Gastrocnemius medialis (tissue), 4 donors: ENCODE results near the gene NLRP7.
"Not testable (repeated sequence)": the region's sequence is repeated elsewhere in the genome, so short reads cannot be mapped to it uniquely, and the experiment has no call there.

ENCODE experiments used
- CTCF ChIP-seq, 5 experiments: fragments of 450-650 bp in 3 of 5; fragments of 200-600 bp in 2 of 5; sonication (generic) in 2 of 5; IDR thresholded peaks in 4 of 5; conservative IDR thresholded peaks in 1 of 5; 1 replicate in 4 of 5; 2 replicates in 1 of 5; pipeline ENCODE4 v1.5.1; 2016 to 2019; ENCODE audit warnings: antibody characterized with exemption in 5 of 5, mild to moderate bottlenecking in 3 of 5, moderate library complexity in 3 of 5
- POLR2A ChIP-seq, 2 donors: fragments of 450-650 bp; IDR thresholded peaks; one replicate each; pipeline ENCODE4 v1.6.1; 2017; ENCODE audit warnings: antibody characterized with exemption in 2 of 2, mild to moderate bottlenecking in 2 of 2, moderate library complexity in 2 of 2

DNA sequence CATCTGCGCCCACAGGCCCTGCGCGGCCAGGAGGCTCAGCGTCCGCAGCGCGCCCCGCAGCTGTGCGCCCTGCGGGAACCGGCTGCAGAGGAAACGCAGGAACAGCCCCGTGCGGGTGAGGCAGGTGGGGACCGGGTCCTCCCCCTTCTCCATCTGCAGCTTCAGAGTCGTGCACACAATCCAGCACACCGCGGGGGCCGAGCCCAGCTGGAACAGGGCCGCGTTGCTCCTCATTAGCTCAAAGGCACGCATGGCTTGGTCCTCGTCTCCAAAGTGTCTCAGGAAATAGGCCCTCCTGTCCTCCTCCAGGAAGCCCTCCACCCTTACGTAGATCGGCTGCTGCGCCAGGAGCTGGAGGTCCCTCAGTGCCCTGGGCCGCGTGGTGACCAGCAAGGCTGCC is 7.8 kb downstream of the NLRP7 start:
- not testable (repeated sequence) for TF ChIP-seq CTCF (IDR thresholded peaks at IDR 0.05 in 4 of 5, conservative IDR thresholded peaks at IDR 0.05 in 1 of 5); POLR2A (IDR thresholded peaks at IDR 0.05)
